Stromal cell of bone marrow (primary cell): Measurements from ENCODE around the gene CCDC17.

Experiments
- DNase-seq: peaks from one replicate; pipeline ENCODE4 v3.0.0-alpha.2; 2012; ENCODE audit warnings: low read depth

The CCDC17 gene

DNA sequence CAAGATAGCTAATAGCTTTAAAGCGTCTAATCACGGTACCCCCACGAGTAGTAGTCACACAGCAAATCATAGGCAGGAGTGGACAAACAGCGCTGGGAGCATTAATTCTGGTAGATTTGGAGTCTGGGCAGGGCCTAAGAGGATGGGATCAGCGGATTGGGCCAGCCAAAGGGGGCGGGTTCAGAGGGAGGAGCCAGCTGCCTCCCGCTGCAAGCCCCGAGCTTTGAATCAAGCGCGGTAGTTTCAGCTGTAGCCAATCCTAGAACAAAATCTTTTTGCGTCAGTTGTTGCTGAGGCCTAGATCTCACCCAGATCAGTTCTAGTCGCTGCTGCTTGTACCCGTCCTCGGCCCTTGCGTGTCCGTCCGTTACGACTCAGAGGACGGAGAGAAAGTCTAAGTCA is 40.6 kb downstream of the CCDC17 start:
- DNase-seq = peak; percentile 97

DNA sequence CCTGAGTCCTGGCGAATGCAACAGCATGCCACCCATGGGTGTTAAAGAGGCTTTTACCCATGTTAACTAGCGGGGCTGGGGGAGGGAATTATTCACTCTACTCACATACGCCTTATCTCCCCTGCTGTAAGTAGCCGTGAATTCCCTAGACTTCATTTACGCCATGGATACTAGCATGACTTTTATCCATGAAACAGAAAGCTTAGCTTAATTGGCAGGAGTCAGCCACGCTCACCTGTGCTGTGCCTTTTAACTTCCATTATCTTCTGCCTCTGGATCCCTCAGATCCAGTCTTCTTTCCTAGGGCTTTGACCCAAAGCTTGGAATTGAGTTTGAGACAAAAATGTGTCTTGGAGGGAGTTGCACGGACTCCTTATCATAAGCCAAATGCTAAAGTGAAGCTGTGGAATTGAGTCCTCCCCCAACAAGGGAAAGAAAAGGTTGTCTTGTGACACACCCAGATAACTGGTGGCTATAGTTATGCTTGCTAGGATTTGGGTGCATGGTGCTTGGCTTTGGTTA is 49.7 kb downstream of the CCDC17 start:
- no peak for DNase-seq

DNA sequence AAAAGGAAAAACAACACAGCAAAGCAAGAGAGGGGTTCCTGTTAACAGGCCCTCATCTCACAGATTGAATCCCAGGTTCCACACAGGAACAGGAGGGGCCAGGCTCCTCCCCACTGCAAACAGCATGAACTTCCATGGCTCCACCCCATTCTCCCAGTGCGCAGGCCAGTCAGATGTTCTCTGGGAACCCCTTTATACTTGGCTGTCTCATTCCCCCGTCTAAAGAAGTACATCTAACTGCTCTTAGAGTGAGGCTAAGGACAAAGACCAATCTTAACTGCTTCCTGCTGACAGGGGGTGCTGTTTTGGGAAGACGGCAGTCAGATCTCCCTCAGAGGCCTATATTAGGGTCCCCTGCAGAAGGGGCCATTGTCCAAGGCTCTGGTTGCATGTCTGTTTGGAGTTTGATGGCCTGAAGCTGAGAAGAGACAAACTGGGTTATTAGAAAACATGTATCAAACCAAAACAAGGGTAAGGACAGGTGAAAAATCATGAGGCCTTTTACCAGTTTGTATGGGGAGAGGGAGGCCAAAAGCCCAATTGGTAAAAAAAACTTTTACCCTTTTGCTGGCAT is 50.5 kb downstream of the CCDC17 start:
- no peak for DNase-seq

DNA sequence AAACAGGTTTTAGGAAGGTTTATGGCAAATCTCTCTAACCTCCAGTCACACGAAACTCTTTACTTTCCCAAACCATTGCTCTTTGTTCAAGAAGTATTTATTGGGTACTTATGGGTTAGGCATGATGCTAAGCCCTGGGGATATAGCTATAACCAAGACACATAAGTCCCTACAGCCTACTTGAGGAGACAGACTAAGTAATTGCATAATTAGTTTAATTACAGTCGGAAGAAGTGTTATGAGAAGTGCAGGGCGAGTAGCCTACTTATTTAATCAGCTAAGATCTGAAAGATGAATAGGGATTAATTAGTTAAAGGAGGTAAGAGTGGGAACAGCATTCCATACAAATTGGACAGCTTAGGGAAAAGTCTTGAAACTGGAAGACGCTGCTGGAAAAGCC is 53.2 kb downstream of the CCDC17 start:
- no peak for DNase-seq
